Ramos (cell line): Measurements from ENCODE around the gene S100A2.
"Not testable (repeated sequence)": the region's sequence is repeated elsewhere in the genome, so short reads cannot be mapped to it uniquely, and the experiment has no call there.

Experiments used
- in situ Hi-C: fragments of 300-500 bp; cut with MboI; formaldehyde crosslinking; loops from one replicate; pipeline ENCODE4 v1.14.3; 2022; ENCODE audit warnings: low sequenced_read_pairs; ENCODE audit not compliant: unreplicated experiment

S100A2 gene

GRCh38 chr1:153566414-153567371 is 1.0 kb upstream of the S100A2 start:
- in situ Hi-C loops, result no loop called here

DNA sequence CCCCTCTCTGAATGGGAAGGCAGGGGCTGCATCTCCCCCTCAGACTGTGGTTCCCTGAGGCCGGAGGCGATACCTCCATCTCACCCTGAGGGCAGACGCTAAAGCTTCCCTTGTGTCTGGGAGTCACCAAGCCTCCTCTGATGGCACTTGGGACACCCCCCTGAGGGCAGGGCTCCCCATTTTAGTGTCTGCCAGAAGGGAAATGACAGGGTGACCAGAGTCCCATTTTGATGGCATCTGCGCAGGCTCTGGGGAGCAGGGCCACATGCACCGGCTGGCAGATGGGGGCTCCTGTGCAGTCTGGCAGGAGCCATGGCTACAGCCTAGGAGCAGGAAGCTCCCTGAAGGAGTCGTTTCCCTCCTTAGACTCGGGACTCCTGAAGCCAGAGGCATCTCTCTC is 1.7 kb downstream of the S100A2 start:
- in situ Hi-C loops, result no loop called here

GRCh38 chr1:153563483-153563901 is 2.2 kb downstream of the S100A2 start:
- in situ Hi-C loops, result no loop called here

- in situ Hi-C loops, result not testable (repeated sequence)
These were observed 3.6 kb downstream of the S100A2 start for GRCh38 chr1:153562021-153562420.

- in situ Hi-C loops, result no loop called here
These were observed 4.1 kb downstream of the S100A2 start for GRCh38 chr1:153561466-153561985.

GRCh38 chr1:153560771-153561465 is 4.7 kb downstream of the S100A2 start:
- in situ Hi-C loops, result no loop called here

- in situ Hi-C loops, result no loop called here
These were observed 5.4 kb downstream of the S100A2 start for GRCh38 chr1:153560241-153560640.

- in situ Hi-C loops, result no loop called here
These were observed 7.8 kb downstream of the S100A2 start for GRCh38 chr1:153557877-153558276.

- in situ Hi-C loops, result no loop called here
These were observed 9.3 kb downstream of the S100A2 start for GRCh38 chr1:153556348-153556747.

- in situ Hi-C loops, result no loop called here
These were observed 11.7 kb downstream of the S100A2 start for GRCh38 chr1:153553830-153554541.

GRCh38 chr1:153553096-153553495 is 12.5 kb downstream of the S100A2 start:
- in situ Hi-C loops, result no loop called here

- in situ Hi-C loops, result no loop called here
These were observed 13.3 kb downstream of the S100A2 start for GRCh38 chr1:153552335-153552734.

- in situ Hi-C loops, result no loop called here
These were observed 14.7 kb downstream of the S100A2 start for GRCh38 chr1:153550827-153551500.

GRCh38 chr1:153550398-153550758 is 15.3 kb downstream of the S100A2 start:
- in situ Hi-C loops, result no loop called here

DNA sequence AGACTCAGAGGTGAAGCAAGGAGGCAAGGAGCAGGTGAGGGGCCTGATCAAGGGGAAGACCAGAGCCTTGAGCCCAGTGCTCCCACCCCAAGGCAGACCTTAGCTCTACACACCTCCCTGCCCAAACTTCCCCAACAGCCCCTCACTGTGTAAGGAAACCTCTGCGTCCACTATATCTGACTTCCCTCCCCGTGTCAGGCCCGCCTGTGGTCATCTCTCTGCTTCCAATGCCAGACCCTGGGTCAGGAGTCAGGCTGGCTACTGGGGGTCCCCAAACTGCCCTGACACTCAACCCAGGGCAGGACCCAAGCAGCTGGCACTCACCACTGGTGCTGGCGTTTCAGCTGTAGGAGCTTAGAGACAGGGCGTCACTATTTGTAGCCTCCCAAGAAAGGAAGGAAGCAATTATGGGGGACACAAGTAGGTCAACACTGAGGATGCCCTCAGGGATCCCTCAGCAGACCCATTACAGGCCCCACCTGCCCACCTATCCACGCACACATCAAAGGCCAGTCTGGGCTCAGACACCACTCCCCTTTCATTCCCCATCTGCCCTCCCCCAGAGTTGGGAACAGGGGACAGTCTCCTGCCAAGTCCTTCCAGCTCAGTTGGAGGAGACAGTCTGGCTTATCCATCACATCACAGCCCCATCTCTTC is 15.8 kb downstream of the S100A2 start:
- in situ Hi-C loops, result no loop called here

GRCh38 chr1:153548722-153549688 is 16.6 kb downstream of the S100A2 start, which contains the start of gene S100A3:
Gene S100A3, minus strand, starts transcription at chr1:153549258. Its CDS starts 773 bp downstream, at chr1:153548485.
- in situ Hi-C loops, result no loop called here

DNA sequence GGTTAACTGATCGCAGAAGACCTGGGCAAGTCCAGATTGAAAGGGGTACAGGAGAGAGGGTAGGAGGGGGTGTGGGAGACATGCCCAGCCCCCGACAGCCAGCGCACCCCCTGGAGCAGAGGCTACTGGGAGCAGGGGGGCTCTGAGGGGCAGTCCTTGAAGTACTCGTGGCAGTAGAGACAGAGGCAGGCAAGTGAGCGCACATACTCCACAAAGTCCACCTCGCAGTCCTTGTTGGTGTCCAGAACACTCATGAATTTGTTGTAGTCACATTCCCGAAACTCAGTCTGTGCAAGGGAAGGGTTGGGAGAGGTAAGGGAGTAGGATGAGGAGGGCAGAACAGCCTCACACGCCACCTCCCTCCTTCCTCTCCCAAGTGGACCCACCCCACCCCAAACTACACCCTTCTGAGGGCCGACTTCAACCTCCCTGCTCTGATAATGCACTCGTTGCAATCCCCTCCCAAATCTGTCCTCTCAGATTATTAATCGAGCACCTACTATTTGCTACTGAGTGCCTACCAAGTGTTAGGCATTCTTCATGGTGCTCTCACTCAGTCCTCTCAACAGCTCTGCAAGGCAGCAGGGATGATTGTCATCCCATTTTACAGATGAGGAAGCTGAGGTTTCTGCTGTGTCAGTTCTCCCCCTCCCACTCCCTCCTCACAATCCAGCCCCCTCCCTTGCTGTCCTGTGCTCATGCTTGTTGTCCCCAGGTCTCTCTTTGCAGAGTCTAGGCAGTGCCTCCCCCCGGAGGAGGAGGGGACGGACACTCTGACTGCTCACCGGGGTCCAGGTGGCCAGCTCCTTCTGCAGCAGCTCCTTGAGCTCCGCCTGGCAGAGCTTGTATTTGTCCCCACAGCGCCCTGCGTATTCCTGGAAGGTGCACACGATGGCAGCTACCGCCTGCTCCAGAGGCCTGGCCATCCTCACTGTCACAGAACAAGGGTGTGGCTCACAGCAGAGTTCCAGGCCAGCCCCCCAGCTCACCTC is 17.8 kb downstream of the S100A2 start:
- in situ Hi-C loops, result no loop called here
